H54 (cell line): ENCODE data around the gene SLC12A5.
A peak's percentile ranks its signal among the peaks of the same experiment; 100 is the strongest.

Experiments used
- DNase-seq: peaks from one replicate; pipeline ENCODE4 v3.0.0; 2011; ENCODE audit warnings: low spot score, mixed read lengths; ENCODE audit not compliant: insufficient read length
- FAIRE-seq: peaks from 3 replicates; lab custom pipeline; 2011; peaks lifted over from hg19 to GRCh38; lab: Jason Lieb, UNC
- POLR2A ChIP-seq: IDR thresholded peaks from 2 replicates; pipeline ENCODE4 v1.6.1; 2011; ENCODE audit warnings: low read depth, mild to moderate bottlenecking, low read length

Gene SLC12A5

DNA sequence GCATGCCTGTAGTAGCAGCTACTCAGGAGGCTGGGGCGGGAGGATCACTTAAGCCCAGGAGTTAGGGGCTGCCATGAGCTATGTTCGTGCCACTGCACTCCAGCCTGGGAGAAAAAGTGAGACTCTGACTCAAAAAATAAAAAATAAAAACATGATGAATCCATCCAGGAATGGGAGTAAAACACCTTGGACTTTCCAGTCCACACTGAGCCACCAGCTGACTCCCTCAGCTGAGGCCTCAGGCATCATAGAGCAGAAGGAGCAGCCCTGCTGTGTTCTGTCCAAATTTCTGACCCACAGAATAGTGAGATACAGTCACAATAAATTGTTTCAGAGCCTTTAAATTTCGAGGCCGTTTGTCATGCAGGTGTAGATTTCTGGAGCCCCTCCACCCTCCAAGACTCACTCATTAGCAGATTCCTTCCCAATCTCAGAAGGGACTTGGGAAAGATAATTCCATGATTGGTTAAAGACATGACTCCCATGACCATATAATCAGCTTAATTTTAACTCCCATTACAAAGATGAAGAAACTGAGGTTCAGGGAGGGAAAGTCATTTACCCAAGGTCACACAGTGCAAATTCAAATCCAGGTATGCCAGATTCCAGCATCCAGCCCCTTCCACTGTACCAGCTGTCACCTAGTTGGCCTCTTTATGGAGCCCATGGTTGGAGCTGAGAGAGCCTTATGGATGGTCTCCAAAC, 29.3 kb upstream of the SLC12A5 start:
- TF ChIP-seq POLR2A: no peak
- FAIRE-seq (no peak), DNase-seq (no peak)

- DNase-seq (no peak), FAIRE-seq (no peak)
- no peak for TF ChIP-seq POLR2A
Measured at GRCh38 chr20:46000262-46000996, 28.6 kb upstream of the SLC12A5 start.

DNA sequence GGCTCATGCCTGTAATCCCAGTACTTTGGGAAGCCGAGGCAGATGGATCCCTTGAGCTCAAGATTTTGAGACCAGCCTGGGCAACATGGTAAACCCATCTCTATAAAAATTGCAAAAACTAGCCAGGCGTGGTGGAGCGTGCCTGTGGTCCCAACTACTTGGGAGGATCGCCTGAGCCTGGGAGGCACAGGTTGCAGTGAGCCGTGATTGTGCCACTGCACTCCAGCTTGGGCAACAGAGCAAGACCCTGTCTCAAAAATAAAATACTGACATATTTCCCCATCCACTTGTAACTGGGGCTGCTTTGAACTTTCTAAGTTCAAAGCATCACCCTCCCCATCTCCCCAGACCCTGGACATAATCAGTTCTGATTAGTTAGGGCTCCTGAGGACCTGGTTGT, 27.5 kb upstream of the SLC12A5 start:
- FAIRE-seq (no peak), DNase-seq (no peak)
- no peak for TF ChIP-seq POLR2A

DNA sequence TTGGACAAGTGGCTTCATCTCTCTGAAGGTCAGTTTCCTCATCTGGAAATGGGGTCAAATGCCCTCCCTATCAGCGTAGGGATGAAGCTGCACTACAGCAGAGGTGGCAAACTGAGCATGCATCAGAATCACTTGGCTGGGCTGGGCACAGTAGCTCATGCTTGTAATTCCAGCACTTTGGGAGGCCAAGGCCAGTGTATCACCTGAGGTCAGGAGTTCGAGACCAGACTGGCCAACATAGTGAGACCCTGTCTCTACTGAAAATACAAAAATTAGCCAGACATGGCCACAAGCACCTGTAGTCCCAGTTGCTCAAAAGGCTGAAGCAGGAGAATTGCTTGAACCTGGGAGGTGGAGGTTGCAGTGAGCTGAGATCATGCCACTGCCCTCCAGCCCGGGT, 27.0 kb upstream of the SLC12A5 start:
- DNase-seq: no peak
- TF ChIP-seq POLR2A: no peak
- FAIRE-seq: no peak

DNA sequence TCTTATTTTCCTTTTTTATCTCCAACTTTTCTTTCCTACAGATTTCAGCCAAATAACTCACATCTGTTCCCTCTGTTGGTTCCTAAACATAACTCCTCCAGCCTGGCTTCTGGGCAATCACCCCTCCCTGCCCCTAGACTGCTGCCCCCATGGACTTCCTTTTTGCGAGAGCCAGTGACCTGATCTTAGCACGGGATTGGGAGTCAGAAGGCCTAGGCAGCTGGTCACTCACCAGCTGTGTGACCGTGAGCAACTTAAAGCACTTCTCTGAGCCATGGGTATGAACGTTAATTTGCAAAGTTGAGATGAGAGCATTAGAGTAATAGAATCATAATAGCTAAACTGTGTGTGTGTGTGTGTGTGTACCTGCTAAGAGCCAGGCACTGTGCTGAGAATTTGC, 24.8 kb upstream of the SLC12A5 start:
- DNase-seq (no peak), FAIRE-seq (no peak)
- TF ChIP-seq POLR2A: no peak

DNA sequence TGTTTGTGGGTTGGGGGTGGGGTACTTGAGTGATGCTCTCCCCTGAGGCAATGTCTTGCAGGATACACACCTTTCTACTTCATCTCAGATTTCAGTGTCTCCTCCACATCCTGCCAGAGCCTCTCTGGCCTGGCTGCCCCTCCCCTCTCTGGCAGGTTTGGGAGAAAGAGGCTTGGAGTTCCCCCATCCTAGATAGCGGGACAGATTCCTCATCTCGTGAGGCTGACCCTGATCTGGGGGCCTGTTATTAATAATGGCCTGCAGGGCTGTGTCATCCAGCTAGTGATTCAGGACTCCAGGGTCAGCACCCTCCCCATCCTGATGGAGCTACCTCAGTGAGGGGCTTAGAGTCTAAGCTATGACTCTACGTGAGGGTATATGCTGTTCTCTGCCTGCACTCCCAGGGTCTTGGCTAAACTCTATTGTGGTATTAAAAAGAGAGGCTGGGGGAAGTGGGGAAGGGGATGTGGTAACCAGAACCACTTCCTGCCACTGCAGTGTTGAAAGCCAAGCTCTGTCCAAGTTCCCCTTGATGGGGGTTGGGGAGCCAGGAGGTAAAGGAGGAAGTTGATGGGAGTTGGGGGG, 24.0 kb upstream of the SLC12A5 start:
- TF ChIP-seq POLR2A: no peak
- no peak for FAIRE-seq
- DNase-seq: no peak

GRCh38 chr20:46006022-46006705, 22.9 kb upstream of the SLC12A5 start:
- DNase-seq (no peak), FAIRE-seq (no peak)
- no peak for TF ChIP-seq POLR2A

- no peak for TF ChIP-seq POLR2A
- FAIRE-seq (no peak), DNase-seq (no peak)
Measured at GRCh38 chr20:46006964-46007363, 22.1 kb upstream of the SLC12A5 start.

GRCh38 chr20:46007671-46008070, 21.3 kb upstream of the SLC12A5 start:
- no peak for TF ChIP-seq POLR2A
- no peak for DNase-seq
- FAIRE-seq: no peak

DNA sequence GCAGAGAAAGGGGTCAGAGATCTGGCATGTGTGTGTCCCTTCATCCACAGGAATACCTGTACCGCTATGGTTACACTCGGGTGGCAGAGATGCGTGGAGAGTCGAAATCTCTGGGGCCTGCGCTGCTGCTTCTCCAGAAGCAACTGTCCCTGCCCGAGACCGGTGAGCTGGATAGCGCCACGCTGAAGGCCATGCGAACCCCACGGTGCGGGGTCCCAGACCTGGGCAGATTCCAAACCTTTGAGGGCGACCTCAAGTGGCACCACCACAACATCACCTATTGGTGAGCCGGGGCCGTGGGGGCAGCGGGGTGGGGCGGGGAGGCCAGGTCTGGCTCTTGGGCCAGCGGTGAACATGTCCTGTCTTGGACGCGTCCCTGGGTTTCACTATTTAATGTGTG, 19.2 kb upstream of the SLC12A5 start:
- TF ChIP-seq POLR2A: no peak
- no peak for DNase-seq
- no peak for FAIRE-seq

DNA sequence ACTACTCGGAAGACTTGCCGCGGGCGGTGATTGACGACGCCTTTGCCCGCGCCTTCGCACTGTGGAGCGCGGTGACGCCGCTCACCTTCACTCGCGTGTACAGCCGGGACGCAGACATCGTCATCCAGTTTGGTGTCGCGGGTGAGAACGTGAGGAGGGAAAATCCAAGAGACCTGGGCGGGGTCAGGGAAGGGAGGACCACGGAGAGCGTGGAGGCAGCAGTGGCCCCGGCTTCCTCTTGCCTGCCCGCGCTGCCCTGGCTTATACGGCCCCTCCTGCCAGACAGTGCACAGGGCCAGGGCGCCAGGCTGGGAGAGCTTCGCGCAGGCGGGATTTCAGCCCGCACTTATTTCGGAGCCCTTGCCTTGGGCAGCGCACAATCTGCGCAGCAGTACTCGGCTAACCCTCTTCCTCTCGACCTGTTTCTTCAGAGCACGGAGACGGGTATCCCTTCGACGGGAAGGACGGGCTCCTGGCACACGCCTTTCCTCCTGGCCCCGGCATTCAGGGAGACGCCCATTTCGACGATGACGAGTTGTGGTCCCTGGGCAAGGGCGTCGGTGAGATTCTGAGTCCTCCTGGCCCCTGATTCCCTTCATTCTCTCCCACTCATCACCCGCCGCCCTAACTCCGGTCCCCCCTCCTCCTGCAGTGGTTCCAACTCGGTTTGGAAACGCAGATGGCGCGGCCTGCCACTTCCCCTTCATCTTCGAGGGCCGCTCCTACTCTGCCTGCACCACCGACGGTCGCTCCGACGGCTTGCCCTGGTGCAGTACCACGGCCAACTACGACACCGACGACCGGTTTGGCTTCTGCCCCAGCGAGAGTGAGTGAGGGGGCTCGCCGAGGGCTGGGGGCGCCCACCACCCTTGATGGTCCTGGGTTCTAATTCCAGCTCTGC, 18.3 kb upstream of the SLC12A5 start:
- FAIRE-seq (no peak), DNase-seq (no peak)
- no peak for TF ChIP-seq POLR2A

GRCh38 chr20:46011631-46012482, 17.2 kb upstream of the SLC12A5 start:
- DNase-seq: peak; percentile 71
- no peak for FAIRE-seq
- no peak for TF ChIP-seq POLR2A

- no peak for TF ChIP-seq POLR2A
- DNase-seq: no peak
- no peak for FAIRE-seq
Measured at GRCh38 chr20:46012921-46013320, 16.1 kb upstream of the SLC12A5 start.
